Mucosa of descending colon (tissue), 3 donors: ENCODE data around the gene ADAMTS2. TPM values are rescaled to one million over a fixed set of nuclear protein-coding genes. Genes with fewer than 3 reads are reported as not detected.

Experiments used
- ATAC-seq: fragments of 200-7000 bp; cut with Tn5 transposase; one replicate; pipeline ENCODE4 v1.9.1; 2020; ENCODE audit warnings: mild to moderate bottlenecking, moderate library complexity
- DNase-seq, 3 donors: peaks; one replicate each; pipeline ENCODE4 v3.0.0-alpha.2; 2020
- H3K36me3 ChIP-seq: fragments of 200-600 bp; one replicate; pipeline ENCODE4 v1.8.0; 2021; ENCODE audit warnings: low read depth, mild to moderate bottlenecking
- H3K4me1 ChIP-seq: fragments of 200-600 bp; one replicate; pipeline ENCODE4 v1.8.0; 2021; ENCODE audit warnings: low read depth, mild to moderate bottlenecking
- H3K4me3 ChIP-seq: fragments of 200-600 bp; one replicate; pipeline ENCODE4 v1.8.0; 2021; ENCODE audit warnings: mild to moderate bottlenecking
- H3K9me3 ChIP-seq: fragments of 200-600 bp; one replicate; pipeline ENCODE4 v1.8.0; 2021; ENCODE audit warnings: mild to moderate bottlenecking
- CTCF ChIP-seq: fragments of 200-600 bp; IDR thresholded peaks from one replicate; pipeline ENCODE4 v1.8.0; 2022; ENCODE audit warnings: antibody characterized with exemption, mild to moderate bottlenecking
- intact Hi-C, 2 donors: fragments of 100-400 bp; cut with DNase I in 1 of 2; cut with micrococcal nuclease in 1 of 2; formaldehyde crosslinking; loops; one replicate each; pipeline versions ENCODE4 v1.11.0 to v1.11.1; 2022; cut with DNase I, micrococcal nuclease
- total RNA-seq, 3 donors: library from RNA; stranded (reverse); fragmentation: NEBNext Ultra II Directional in 2 of 3; extraction: Animal tissue kit (Norgen Biotek cat#: 25700) in 2 of 3; gene quantifications; one replicate each; pipeline versions ENCODE4 v1.2.1 to v1.2.4, GENCODE V29; 2021 to 2023
- donor health status: DM: no; HTN: no; CAD: no; lungs with moderate emphysema.
- donor health status: DM: no; HTN: no; CAD: no.
- donor health status: DM: no; HTN: yes; CAD: no.

ADAMTS2 gene
- total RNA-seq, 3 donors from 2014 or later = 1.3 to 9.2 (median 7.3) TPM

GRCh38 chr5:179262126-179262920, 82.9 kb downstream of the ADAMTS2 start:
- no peaks in the 10 kb centered on the region for H3K36me3 ChIP-seq
- no peaks in the 10 kb centered on the region for H3K4me1 ChIP-seq
- TF ChIP-seq CTCF = no peak
- no peaks in the 10 kb centered on the region for H3K9me3 ChIP-seq
- no peak overlapping the region for H3K4me3 ChIP-seq
- ATAC-seq = no peak
- intact Hi-C loops = no loop called here
- no peak for DNase-seq

- ATAC-seq = no peak
- Histone ChIP-seq H3K36me3 (no peaks in the 10 kb centered on the region), H3K9me3 (no peaks in the 10 kb centered on the region), H3K4me3 (no peak overlapping the region), H3K4me1 (no peaks in the 10 kb centered on the region)
- no peak for DNase-seq
- intact Hi-C loops = no loop called here
- no peak for TF ChIP-seq CTCF
These were observed 83.7 kb downstream of the ADAMTS2 start for GRCh38 chr5:179261301-179262125.

- no peak overlapping the region for H3K4me3 ChIP-seq
- intact Hi-C loops = no loop called here
- no peaks in the 10 kb centered on the region for H3K9me3 ChIP-seq
- H3K36me3 ChIP-seq = no peaks in the 10 kb centered on the region
- no peak for DNase-seq
- no peak for ATAC-seq
- no peak for TF ChIP-seq CTCF
- no peaks in the 10 kb centered on the region for H3K4me1 ChIP-seq
These were observed 84.8 kb downstream of the ADAMTS2 start for GRCh38 chr5:179260324-179261070.

- intact Hi-C loops = no loop called here
- no peak overlapping the region for H3K4me3 ChIP-seq
- H3K9me3 ChIP-seq = no peaks in the 10 kb centered on the region
- DNase-seq (no peak), ATAC-seq (no peak)
- no peaks in the 10 kb centered on the region for H3K36me3 ChIP-seq
- TF ChIP-seq CTCF = no peak
- H3K4me1 ChIP-seq = no peaks in the 10 kb centered on the region
These were observed 85.4 kb downstream of the ADAMTS2 start for GRCh38 chr5:179259731-179260323.

GRCh38 chr5:179258922-179259730, 86.1 kb downstream of the ADAMTS2 start:
- no peak overlapping the region for H3K4me3 ChIP-seq
- intact Hi-C loops = no loop called here
- DNase-seq (no peak), ATAC-seq (peak; percentile 24)
- no peaks in the 10 kb centered on the region for H3K9me3 ChIP-seq
- no peaks in the 10 kb centered on the region for H3K4me1 ChIP-seq
- TF ChIP-seq CTCF = no peak
- no peaks in the 10 kb centered on the region for H3K36me3 ChIP-seq
